Measurements from ENCODE around the gene PLA2G5.
A peak's percentile ranks its signal among the peaks of the same experiment; 100 is the strongest.

PLA2G5 gene

GRCh38 chr1:20090119-20090518 lies 20.1 kb downstream of the PLA2G5 start:
- DNase-seq (ENCODE audit: low spot score), result no peak

DNA sequence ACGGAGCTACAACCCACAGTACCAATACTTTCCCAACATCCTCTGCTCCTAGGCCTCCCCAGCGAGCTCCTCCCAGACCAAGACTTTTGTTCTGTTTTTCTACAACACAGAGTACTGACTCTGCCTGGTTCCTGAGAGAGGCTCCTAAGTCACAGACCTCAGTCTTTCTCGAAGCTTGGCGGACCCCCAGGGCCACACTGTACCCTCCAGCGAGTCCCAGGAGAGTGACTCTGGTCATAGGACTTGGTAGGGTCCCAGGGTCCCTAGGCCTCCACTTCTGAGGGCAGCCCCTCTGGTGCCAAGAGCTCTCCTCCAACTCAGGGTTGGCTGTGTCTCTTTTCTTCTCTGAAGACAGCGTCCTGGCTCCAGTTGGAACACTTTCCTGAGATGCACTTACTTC lies 20.6 kb downstream of the PLA2G5 start:
- DNase-seq (ENCODE audit: low spot score), result no peak

DNA sequence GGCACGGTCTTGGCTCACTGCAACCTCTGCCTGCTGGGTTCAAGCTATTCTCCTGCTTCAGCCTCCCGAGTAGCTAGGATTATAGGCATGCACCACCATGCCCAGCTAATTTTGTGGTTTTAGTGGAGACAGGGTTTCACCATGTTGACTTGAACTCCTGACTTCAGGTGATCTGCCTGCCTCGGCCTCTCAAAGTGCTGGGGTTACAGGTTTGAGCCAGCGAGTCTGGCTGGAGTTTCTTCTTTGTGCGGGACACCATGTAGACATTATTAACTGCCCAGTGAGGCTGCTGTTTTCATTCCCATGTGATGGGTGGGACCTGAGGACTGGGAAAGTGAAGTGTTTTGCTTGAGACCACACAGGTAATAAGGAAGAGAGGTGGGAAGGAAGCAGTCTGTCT lies 23.3 kb downstream of the PLA2G5 start:
- DNase-seq (ENCODE audit: low spot score), result no peak

- DNase-seq (ENCODE audit: low spot score), result no peak
Measured at GRCh38 chr1:20093940-20094391, 24.0 kb downstream of the PLA2G5 start.

DNA sequence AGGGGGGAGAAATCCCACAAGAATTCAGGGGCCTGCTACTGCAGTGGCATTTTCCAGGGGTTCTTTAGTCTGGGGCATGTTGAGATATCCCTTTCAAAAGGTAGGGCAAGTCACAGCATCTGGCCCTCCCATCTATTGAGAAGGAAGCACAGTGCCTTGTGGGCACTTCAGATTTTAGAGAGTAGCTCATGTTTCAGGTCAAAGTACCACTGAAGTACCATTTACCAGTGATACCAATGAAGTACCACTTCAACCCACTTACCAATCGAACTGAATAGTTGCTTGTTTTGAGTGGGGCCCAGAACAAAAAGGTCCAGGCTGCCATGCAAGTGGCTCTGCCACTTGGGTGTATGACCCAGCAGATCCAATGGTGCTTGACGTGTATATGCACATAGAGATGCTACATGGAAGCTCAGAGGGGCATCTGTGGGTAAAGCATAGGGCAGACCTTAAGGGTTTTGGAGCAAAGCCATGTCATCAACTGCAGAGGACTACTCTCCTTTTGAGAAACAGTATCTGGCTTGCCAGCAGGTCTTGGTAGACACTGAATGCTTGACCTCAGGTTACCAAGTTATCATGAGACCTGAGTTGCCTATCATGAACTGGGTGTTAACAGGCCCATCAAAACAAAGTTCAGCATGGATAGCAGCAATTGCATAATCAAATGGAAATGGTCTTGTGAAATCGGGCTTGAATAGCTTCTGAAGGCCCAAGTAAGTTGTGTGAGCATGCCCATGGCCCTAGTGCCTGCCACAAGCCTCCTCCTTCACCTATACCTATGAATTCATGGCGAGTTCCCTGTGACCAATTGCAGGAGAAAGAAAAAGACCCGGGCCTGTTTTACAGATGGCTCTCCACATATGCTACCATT lies 25.8 kb downstream of the PLA2G5 start:
- DNase-seq (ENCODE audit: low spot score), result no peak

DNA sequence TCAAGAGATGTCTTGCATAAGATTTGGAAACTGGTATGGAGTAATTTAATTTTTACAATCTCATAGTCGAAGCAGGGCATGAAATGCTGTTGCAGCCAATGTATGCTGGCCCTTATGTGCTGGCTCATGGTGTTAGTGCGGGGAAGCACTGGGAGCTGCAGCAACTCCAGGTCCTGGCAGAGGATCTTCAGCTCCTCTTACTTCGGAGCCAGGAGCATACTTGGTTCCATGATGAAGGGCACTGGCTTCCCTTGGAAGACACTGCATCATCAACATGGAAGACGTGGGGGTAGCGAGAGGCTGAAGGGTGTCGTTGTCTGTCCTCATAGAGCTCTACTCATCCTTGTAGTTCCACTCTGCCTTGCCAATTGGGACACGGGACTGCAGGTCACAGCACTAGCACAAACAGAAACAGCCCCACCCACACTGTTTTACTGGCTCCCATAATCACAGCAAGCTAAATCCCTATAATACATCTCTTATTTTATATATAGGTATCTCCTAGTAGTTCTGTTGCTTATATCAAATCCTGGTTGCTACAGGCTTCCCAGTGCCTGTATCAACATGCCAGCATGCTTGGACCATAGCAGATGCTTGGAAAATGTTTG lies 26.9 kb downstream of the PLA2G5 start:
- no peak for DNase-seq (ENCODE audit: low spot score)

DNA sequence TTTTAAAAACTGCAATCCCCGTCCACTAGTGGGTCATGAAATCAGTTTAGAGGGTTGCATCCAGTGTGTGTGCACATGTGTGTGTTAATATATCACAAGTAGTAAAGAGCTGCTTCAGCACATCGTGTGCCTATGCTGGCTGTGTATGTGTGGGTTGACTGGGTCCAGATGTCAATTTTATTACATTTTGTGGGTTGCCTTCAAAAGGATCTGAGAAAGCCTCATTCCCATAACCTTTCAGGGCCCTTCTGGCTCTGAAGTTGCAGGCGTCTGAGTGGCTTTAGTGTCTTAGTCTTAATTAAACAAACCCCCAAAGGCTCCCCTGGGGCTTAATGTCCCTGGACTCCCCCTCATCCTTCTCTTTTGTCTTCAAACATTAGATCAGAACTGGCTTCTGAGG lies 29.5 kb downstream of the PLA2G5 start:
- no peak for DNase-seq (ENCODE audit: low spot score)

- peak; percentile 11 for DNase-seq (ENCODE audit: low spot score)
Measured at GRCh38 chr1:20100632-20101355, 30.8 kb downstream of the PLA2G5 start.

DNA sequence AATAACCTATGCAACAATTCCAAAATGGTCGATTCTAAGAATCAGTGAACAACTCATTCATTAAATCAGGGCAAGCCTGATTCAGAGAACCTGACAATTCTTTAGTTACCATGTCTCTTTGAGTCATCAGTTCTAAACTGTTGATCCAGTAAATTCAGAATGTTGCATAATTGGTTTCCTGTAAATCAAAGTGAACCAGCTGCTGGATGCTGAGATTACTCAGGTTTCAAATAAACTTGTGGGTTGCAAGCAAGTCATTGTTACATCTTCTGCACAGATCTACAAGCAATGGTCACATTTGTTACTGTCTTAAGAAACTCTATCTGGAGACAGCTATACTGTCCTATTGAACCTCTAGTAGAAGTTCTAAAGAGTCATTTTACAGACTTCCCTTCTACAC lies 32.9 kb downstream of the PLA2G5 start:
- no peak for DNase-seq (ENCODE audit: low spot score)

DNA sequence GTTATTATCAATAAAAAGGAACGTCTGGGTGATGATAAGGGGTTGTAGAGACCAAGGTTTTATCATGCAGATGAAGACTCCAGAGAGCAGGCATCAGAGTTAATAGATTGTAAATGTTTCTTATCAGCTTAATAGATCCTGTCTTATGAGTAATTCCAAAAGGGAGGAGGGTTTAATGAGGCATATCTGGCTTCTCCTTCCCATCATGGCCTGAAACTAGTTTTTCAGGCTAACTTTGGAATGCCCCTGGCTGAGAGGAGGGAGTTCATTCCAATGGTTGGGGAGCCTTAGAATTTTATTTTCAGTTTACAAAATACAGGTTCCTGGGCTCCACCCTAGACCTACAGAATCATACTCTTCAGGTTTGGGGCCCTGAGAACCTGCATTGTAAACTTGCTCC lies 35.9 kb downstream of the PLA2G5 start:
- DNase-seq (ENCODE audit: low spot score), result no peak

GRCh38 chr1:20107351-20107750 lies 37.4 kb downstream of the PLA2G5 start:
- no peak for DNase-seq (ENCODE audit: low spot score)

DNA sequence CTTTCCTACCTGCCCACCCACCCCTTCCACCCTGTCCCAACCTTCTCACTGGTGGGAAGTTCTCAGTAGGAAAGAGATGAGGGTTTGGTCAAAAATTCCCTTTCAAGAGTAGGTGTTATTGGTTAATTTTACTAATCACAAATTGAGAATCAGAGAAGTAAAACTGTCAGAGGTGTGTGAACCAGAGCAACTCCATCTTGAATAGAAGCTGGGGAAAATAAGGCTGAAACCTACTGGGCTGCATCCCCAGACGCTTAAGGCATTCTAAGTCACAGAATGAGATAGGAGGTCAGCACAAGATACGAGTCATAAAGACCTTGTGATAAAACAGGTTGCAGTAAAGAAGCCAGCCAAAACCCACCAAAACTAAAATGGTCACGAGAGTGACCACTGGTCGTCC lies 37.8 kb downstream of the PLA2G5 start:
- no peak for DNase-seq (ENCODE audit: low spot score)

GRCh38 chr1:20108366-20109123 lies 38.6 kb downstream of the PLA2G5 start:
- DNase-seq (ENCODE audit: low spot score), result no peak

DNA sequence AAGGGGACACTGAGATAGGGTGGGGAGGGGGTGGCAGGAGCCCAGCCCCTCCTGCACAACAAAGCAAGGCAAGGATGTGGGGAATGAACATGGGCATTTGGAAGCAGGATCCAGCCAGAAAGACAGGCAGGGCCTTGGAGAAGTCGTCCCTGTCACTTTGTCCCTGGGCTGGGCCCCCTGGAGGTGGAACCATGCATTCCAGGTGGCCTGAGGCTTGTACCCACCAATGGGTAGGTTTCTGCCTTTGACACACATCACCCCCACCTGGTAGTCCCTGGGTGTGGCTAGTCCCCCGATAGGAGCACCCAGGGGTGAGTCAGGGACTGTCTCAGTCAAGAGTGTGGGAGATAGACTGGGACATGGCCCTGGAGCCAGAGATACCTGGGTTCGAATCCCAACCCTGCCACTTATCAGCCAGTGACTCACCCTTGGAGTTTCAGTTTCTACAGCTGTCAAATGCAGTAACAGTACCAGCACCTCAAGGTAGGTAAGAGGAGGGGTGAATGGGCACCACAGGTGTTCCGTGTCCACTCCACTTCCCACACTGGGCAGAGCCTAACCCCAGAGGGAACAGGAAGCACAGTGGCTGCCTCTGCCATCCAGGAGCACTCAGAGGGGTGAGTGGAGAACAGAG lies 39.3 kb downstream of the PLA2G5 start:
- no peak for DNase-seq (ENCODE audit: low spot score)

- no peak for DNase-seq (ENCODE audit: low spot score)
Measured at GRCh38 chr1:20110679-20111078, 40.7 kb downstream of the PLA2G5 start.

GRCh38 chr1:20111452-20111851 lies 41.5 kb downstream of the PLA2G5 start:
- no peak for DNase-seq (ENCODE audit: low spot score)

- DNase-seq (ENCODE audit: low spot score), result no peak
Measured at GRCh38 chr1:20112279-20113000, 42.4 kb downstream of the PLA2G5 start.

DNA sequence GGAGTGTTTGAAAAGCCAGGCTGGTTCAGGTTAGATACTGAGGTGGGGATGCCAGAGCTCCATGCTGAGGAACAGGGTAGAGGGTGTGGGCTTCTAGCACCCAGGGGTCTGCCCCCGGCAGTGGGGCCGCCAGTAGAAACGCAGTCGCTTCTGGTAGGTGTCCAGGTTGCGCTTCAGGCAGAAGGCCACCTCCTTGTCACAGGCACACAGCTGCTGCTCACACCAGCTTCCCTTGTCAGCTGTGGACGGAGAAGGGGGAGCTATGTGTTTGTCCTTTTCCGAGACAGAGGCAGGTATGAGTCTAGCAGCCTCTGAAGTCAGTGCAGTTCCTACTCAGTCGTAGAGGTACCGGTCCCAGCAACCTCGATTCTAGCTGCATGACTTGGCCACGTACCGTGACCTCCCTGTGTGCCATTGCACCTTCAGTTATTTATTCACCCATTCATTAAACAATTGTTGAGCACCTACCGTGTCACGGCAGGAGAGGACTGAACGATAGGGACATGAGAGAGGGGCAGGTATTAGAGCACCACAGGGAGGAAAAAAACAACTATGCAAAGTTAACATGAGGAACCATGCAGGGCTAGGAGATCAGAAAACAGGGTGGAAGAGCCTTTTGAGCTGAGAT lies 44.1 kb downstream of the PLA2G5 start:
- DNase-seq (ENCODE audit: low spot score), result no peak

DNA sequence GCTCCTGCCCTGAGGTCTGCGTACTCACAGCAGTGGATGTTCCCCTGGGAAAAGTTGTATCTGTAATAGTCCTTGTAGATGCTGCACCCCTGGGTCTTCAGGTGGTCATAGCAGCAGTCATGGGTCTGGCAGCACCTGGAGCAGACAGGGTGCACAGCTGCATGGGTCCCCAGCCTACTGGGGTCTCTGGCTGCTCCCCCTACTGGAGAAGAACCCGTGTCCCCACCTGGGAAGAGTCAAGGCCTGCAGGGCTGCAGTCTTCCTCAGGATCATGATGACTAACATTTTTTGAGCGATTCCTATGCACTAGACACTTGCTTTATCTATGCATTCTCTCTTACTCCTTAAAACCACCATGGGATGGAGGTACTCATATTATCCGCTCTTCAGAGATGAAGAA lies 45.5 kb downstream of the PLA2G5 start:
- DNase-seq (ENCODE audit: low spot score), result no peak

GRCh38 chr1:20115916-20116315 lies 45.9 kb downstream of the PLA2G5 start:
- DNase-seq (ENCODE audit: low spot score), result no peak

GRCh38 chr1:20117236-20117635 lies 47.2 kb downstream of the PLA2G5 start:
- DNase-seq (ENCODE audit: low spot score), result no peak
